ENCODE results near the gene TYRO3. TPM values are rescaled to one million over a fixed set of nuclear protein-coding genes. Genes with fewer than 3 reads are reported as not detected.

Gene TYRO3
- polyA plus RNA-seq, 2 donors, result 23.2 to 24.2 TPM

DNA sequence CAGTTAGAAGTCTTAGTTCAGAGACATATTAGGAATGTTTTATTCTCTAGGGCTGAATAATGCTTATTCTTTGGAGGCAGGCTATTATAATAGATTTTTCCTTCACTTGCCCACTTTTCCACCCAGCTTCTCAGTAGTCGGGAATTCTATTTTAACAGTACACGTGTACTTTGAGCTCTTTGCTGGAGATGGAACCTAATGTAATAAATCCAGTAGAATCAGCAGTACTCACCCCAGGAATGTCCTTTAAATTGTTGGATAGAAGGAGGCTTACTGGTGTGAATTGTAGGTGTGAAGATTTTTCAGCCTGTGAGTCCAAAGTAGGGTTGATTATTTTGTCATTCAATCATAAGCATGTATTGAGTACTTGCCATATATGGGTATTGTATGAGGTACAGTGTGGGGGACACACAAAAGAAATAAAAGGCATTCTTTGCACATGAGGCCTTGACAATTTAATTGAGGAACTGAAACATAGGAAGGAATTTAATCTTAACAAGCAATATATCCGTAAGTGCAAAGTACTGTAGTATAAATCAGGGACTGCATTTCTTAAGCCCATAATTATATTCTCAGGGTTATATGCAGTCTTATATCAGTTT is 71.7 kb downstream of the TYRO3 start:
- Histone ChIP-seq H3K36me3 (ENCODE audit: control insufficient read depth in 2 of 2, insufficient read depth in 2 of 2, low read length in 1 of 2) (no peaks in the 10 kb centered on the region), H3K27ac (ENCODE audit: low read depth in 2 of 2, low read length in 1 of 2) (no peak overlapping the region)
- WGBS, 2 donors, result 76 to 78% methylated on average over 3 of the region's 3 CpGs

DNA sequence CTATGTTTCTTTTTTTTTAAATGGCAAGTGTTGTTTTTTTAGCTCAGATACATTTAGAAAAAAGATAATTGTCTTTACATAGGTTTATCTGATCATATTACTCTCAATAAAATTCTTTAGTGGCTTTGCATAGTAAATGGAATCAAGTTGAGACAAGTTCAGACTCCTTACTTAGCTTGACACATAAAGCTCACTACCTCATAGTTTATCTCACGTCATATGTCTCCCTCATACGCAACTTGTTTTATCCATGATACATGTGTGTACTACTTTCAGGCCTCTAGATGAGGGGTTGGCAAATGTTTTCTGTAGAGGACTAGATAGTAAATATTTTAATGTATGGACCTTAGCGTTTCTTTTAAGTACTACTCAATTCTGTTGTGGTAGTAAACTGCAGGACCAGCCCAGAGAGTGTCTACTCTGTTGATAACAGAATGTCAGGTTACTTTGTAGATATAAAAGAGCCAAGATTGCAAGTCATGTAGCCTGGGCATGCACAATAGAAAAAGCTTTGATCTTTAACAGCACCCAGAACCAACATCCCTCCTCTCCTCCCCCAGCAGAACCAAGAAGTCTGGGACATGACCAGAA is 73.0 kb downstream of the TYRO3 start:
- no peaks in the 10 kb centered on the region for H3K4me1 ChIP-seq (ENCODE audit: control insufficient read depth in 2 of 2, insufficient read depth in 2 of 2, low read length in 1 of 2)
- no peaks in the 10 kb centered on the region for H3K36me3 ChIP-seq (ENCODE audit: control insufficient read depth in 2 of 2, insufficient read depth in 2 of 2, low read length in 1 of 2)
- H3K9me3 ChIP-seq (ENCODE audit: control insufficient read depth in 2 of 2, insufficient read depth in 1 of 2, low read depth in 1 of 2, low read length in 1 of 2), result no peaks in the 10 kb centered on the region
- H3K27ac ChIP-seq (ENCODE audit: low read depth in 2 of 2, low read length in 1 of 2), result no peak overlapping the region
- 56 to 75% methylated on average over 3 of the region's 3 CpGs for WGBS, 2 donors
- no peak overlapping the region for H3K4me3 ChIP-seq (ENCODE audit: low read depth in 1 of 2, low read length in 2 of 2)
- no peaks in the 10 kb centered on the region for H3K27me3 ChIP-seq (ENCODE audit: control insufficient read depth in 1 of 2, insufficient read depth in 2 of 2, low read length in 2 of 2)

More for the DNA sequence above, 71.7 kb downstream of the TYRO3 start:
- H3K27me3 ChIP-seq (ENCODE audit: control insufficient read depth in 1 of 2, insufficient read depth in 2 of 2, low read length in 2 of 2), result no peaks in the 10 kb centered on the region
- no peaks in the 10 kb centered on the region for H3K4me1 ChIP-seq (ENCODE audit: control insufficient read depth in 2 of 2, insufficient read depth in 2 of 2, low read length in 1 of 2)
- no peaks in the 10 kb centered on the region for H3K9me3 ChIP-seq (ENCODE audit: control insufficient read depth in 2 of 2, insufficient read depth in 1 of 2, low read depth in 1 of 2, low read length in 1 of 2)
- H3K4me3 ChIP-seq (ENCODE audit: low read depth in 1 of 2, low read length in 2 of 2), result no peak overlapping the region

Other genes starting within 250 kb of the TYRO3 start
- 1 to 10 TPM; 3.1 to 6.4 TPM for gene OIP5, start 226.6 kb upstream of the TYRO3 start, polyA plus RNA-seq
- gene NUSAP1, start 226.3 kb upstream of the TYRO3 start, polyA plus RNA-seq, result 10 to 100 TPM; 16.6 to 28.0 TPM
- 10 to 100 TPM in 1 of 2 donors, 1 to 10 TPM in 1; 9.2 to 19.0 TPM for gene NDUFAF1, start 156.7 kb upstream of the TYRO3 start, polyA plus RNA-seq
- gene RTF1, start 142.1 kb upstream of the TYRO3 start, polyA plus RNA-seq, result 10 to 100 TPM; 12.2 to 16.2 TPM
- under 1 TPM; 0.28 to 0.47 TPM for gene ITPKA, start 65.3 kb upstream of the TYRO3 start, polyA plus RNA-seq
- gene LTK, start 45.4 kb upstream of the TYRO3 start, polyA plus RNA-seq, result under 1 TPM; 0.26 to 0.31 TPM
- gene RPAP1, start 15.0 kb upstream of the TYRO3 start, polyA plus RNA-seq, result 10 to 100 TPM in 1 of 2 donors, 1 to 10 TPM in 1; 9.2 to 13.0 TPM
- gene MGA, start 101.2 kb downstream of the TYRO3 start, polyA plus RNA-seq, result 1 to 10 TPM; 2.8 to 3.0 TPM
- 10 to 100 TPM; 11.9 to 57.3 TPM for gene MAPKBP1, start 215.3 kb downstream of the TYRO3 start, polyA plus RNA-seq

Measured in esophagus (tissue), 2 donors.